Left ventricle myocardium inferior (tissue), 1 donor: ENCODE measurements around the gene PMM2. TPM values are rescaled to one million over a fixed set of nuclear protein-coding genes. Genes with fewer than 3 reads are reported as not detected.
"Not testable (repeated sequence)": the region's sequence is repeated elsewhere in the genome, so short reads cannot be mapped to it uniquely, and the experiment has no call there.

Experiments used
- DNase-seq: peaks from one replicate; pipeline ENCODE4 v3.0.0-alpha.2; 2020
- H3K27ac ChIP-seq: fragments of 200-600 bp; replicated peaks from 2 replicates; pipeline ENCODE4 v1.8.0; 2021
- H3K27me3 ChIP-seq: fragments of 200-600 bp; 2 replicates; pipeline ENCODE4 v1.8.0; 2021; ENCODE audit warnings: low read depth
- H3K36me3 ChIP-seq: fragments of 200-600 bp; 2 replicates; pipeline ENCODE4 v1.8.0; 2021
- H3K4me1 ChIP-seq: fragments of 200-600 bp; 2 replicates; pipeline ENCODE4 v1.8.0; 2021
- H3K4me3 ChIP-seq: fragments of 200-600 bp; 2 replicates; pipeline ENCODE4 v1.8.0; 2021; ENCODE audit warnings: mild to moderate bottlenecking, moderate library complexity
- H3K9me3 ChIP-seq: fragments of 200-600 bp; replicated peaks from 2 replicates; pipeline ENCODE4 v1.8.0; 2021
- intact Hi-C: fragments of 100-400 bp; cut with micrococcal nuclease; formaldehyde crosslinking; loops from one replicate; pipeline ENCODE4 v1.11.0; 2022
- total RNA-seq: library from RNA; stranded (reverse); fragmentation: NEBNext Ultra II Directional; extraction: Animal tissue kit (Norgen Biotek cat#: 25700); gene quantifications from one replicate; pipeline ENCODE4 v1.2.1, GENCODE V29; 2021
- TF ChIP-seq, protein P1 (sequence below): fragments of 200-600 bp; IDR thresholded peaks from 2 replicates; pipeline ENCODE4 v1.8.0; 2021; ENCODE audit warnings: antibody characterized with exemption, mild to moderate bottlenecking, borderline replicate concordance
- donor health status: DM: no; HTN: yes; CAD: no; lungs with severe emphysema.

Gene PMM2
- total RNA-seq, 1 donor from 2014 or later = 13.7 TPM

DNA sequence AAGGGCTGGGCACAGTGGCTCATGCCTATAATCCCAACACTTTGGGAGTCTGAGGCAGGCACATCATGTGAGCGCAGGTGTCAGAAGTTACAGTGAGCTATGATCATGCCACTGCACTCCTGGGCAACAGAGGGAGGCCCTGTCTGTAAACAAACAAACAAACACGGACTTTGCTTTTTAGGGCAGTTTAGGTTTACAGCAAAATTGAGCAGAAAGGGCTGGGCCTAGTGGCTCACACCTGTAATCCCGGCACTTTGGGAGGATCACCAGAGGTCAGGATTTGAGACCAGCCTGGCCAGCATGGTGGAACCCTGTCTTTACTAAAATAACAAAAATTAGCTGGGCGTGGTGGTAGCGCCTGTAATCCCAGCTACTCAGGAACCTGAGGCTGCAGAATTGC lies 74.4 kb downstream of the PMM2 start:
- peaks cover 23% of the 10 kb centered on the region for H3K4me1 ChIP-seq
- H3K9me3 ChIP-seq = no peaks in the 10 kb centered on the region
- TF ChIP-seq, protein P1, sequence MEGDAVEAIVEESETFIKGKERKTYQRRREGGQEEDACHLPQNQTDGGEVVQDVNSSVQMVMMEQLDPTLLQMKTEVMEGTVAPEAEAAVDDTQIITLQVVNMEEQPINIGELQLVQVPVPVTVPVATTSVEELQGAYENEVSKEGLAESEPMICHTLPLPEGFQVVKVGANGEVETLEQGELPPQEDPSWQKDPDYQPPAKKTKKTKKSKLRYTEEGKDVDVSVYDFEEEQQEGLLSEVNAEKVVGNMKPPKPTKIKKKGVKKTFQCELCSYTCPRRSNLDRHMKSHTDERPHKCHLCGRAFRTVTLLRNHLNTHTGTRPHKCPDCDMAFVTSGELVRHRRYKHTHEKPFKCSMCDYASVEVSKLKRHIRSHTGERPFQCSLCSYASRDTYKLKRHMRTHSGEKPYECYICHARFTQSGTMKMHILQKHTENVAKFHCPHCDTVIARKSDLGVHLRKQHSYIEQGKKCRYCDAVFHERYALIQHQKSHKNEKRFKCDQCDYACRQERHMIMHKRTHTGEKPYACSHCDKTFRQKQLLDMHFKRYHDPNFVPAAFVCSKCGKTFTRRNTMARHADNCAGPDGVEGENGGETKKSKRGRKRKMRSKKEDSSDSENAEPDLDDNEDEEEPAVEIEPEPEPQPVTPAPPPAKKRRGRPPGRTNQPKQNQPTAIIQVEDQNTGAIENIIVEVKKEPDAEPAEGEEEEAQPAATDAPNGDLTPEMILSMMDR = no peak
- intact Hi-C loops = no loop called here
- H3K4me3 ChIP-seq = no peak overlapping the region
- H3K36me3 ChIP-seq = no peaks in the 10 kb centered on the region
- H3K27ac ChIP-seq = no peak overlapping the region
- H3K27me3 ChIP-seq = no peaks in the 10 kb centered on the region
- no peak for DNase-seq

DNA sequence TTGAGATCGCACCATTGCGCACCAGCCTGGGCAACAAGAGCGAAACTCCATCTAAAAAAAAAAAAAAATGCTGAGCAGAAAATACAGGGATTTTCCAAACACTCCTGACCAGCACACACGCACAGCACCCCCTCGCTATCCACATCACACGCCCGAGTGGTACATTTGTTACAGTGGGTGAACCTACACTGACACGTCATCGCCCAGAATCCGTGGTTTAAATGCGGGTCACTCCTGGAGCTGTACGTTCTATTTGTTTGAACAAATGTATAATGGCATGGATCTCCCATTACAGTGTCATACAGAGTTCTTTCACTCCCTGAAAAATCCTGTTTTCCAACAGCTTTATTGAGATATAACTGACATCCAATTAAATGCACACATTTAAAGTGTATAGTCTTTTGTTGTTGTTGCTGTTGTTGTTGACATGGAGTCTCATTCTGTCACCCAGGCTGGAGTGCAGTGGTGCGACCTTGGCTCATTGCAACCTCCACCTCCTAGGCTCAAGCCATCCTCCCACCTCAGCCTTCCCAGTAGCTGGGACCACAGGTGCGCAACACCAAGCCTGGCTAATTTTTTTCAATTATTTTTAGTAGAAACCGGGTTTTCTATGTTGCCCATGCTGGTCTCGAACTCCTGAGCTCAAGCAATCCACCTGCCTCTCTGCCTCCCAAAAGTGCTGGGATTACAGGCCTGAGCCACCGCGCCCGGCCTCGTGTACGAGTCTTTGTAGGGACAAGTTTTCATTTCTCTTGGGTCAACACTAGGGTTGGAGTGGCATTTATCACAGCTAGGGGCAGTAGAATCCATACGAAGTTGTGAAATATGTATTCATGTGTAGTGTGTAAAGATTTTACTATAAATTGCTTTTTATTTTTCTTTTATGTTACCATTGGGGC lies 75.6 kb downstream of the PMM2 start:
- Histone ChIP-seq H3K36me3 (no peaks in the 10 kb centered on the region), H3K4me1 (peaks cover 12% of the 10 kb centered on the region), H3K4me3 (no peak overlapping the region), H3K9me3 (no peaks in the 10 kb centered on the region), H3K27me3 (no peaks in the 10 kb centered on the region), H3K27ac (no peak overlapping the region)
- no peak for DNase-seq
- intact Hi-C loops = no loop called here
- TF ChIP-seq, protein P1 = no peak

DNA sequence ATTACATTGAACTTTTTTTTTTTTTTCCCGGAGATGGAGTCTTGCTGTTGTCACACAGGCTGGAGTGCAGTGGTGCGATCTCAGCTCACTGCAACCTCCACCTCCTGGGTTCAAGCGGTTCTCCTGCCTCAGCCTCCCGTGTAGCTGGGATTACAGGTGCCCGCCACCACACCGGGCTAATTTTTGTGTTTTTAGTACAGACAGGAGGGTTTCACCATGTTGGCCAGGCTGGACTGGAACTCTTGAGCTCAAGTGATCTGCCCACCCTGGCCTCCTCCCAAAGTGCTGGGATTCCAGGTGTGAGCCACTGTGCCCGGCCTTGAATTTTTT lies 76.2 kb downstream of the PMM2 start:
- H3K27ac ChIP-seq, H3K4me1 ChIP-seq, H3K36me3 ChIP-seq, H3K27me3 ChIP-seq, intact Hi-C loops, H3K9me3 ChIP-seq, DNase-seq, H3K4me3 ChIP-seq: not testable (repeated sequence)

DNA sequence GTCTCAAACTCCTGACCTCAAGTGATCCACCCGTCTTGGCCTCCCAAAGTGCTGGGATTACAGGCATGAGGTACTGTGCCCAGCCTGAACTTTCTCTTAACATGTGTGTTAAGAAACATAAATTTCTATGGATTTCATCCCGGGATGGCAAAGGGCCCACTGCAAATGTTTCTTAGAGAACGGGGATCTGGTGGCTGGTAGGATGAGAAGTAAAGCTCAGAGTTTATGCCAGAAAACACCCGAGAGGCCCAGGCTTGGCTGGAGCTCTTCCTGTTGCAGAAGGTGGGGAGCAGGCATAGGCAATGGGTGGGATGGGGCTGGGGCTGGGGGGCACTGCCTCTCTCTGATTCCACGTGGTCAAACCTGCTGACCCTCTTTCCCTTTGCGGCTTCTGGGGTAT lies 76.7 kb downstream of the PMM2 start:
- no peak overlapping the region for H3K4me3 ChIP-seq
- H3K4me1 ChIP-seq = peaks cover 2% of the 10 kb centered on the region
- DNase-seq = no peak
- no peaks in the 10 kb centered on the region for H3K9me3 ChIP-seq
- no peaks in the 10 kb centered on the region for H3K36me3 ChIP-seq
- intact Hi-C loops = no loop called here
- H3K27ac ChIP-seq = no peak overlapping the region
- no peaks in the 10 kb centered on the region for H3K27me3 ChIP-seq
- TF ChIP-seq, protein P1 = no peak

DNA sequence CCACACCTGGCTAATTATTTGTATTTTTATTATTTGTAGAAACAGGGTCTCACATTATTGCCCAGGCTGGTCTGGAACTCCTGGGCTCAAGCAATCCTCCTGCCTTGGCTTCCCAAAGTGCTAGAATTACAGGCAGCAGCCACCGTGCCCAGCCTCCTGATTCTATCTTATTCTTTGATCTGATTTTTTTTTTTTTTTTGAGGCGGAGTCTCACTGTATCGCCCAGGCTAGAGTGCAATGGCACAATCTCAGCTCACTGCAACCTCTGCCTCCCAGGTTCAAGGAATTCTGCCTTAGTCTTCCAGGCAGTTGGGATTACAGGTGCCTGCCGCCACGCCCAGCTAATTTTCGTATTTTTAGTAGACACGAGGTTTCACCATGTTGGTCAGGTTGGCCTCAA lies 77.7 kb downstream of the PMM2 start:
- H3K4me3 ChIP-seq, H3K27ac ChIP-seq, DNase-seq, H3K36me3 ChIP-seq, H3K9me3 ChIP-seq, H3K27me3 ChIP-seq, H3K4me1 ChIP-seq, intact Hi-C loops: not testable (repeated sequence)

DNA sequence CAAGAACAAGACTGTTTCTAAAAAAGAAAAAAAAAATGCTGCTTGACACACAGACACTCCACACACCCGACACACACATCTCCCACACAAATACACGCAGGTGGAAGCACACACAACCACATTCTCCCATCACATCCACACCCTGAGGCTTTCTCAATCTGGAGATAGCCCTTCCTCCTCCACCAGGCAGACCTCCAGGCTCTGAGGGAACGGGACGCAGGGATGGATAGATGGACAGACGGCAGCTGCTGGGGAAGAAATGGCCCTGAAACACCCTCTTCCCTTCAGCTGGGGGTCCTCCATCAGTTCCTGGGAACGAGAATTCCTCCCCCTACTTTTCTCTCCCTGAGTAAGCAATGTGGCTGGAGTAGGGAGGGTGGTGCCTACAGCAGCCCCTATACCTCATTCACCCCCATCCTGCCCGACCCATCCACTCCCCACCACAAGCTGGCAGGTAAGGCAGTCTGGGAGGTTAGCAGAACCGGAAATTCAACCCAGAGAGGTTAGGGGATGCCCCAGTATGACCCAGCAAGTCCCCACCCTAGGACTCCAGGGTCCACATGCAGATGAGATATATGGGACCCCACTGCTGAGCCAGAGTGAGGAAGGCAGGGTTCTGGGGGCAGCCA lies 80.4 kb downstream of the PMM2 start:
- Histone ChIP-seq H3K27me3 (peaks cover 18% of the 10 kb centered on the region), H3K4me1 (peaks cover 3% of the 10 kb centered on the region), H3K27ac (no peak overlapping the region), H3K9me3 (no peaks in the 10 kb centered on the region), H3K36me3 (no peaks in the 10 kb centered on the region), H3K4me3 (no peak overlapping the region)
- TF ChIP-seq, protein P1 = no peak
- intact Hi-C loops = no loop called here
- no peak for DNase-seq
